Spleen (tissue), 3 donors: ENCODE data around the gene RYR2.

Experiments used
- POLR2A ChIP-seq, 3 donors: fragments of 450-650 bp; IDR thresholded peaks; one replicate each; pipeline ENCODE4 v1.5.1; 2017; ENCODE audit warnings: antibody characterized with exemption in 3 of 3, mild to moderate bottlenecking in 1 of 3
- POLR2AphosphoS5 ChIP-seq, 3 donors: sonication (generic); formaldehyde crosslinking; IDR thresholded peaks; one replicate each; pipeline ENCODE4 v1.5.1; 2017; ENCODE audit warnings: antibody characterized with exemption in 3 of 3

- TF ChIP-seq POLR2AphosphoS5 (IDR thresholded peaks at IDR 0.05) (no peak), POLR2A (IDR thresholded peaks at IDR 0.05) (no peak)
Measured at GRCh38 chr1:237832858-237833257, 790.9 kb downstream of the RYR2 start.
